ENCODE data around the gene CFAP141. TPM values are rescaled to one million over a fixed set of nuclear protein-coding genes. Genes with fewer than 3 reads are reported as not detected.
"Not testable (repeated sequence)": the region's sequence is repeated elsewhere in the genome, so short reads cannot be mapped to it uniquely, and the experiment has no call there.

CFAP141 gene
- total RNA-seq, 1 donor from 2014 or later = not detected

- no peak for DNase-seq (ENCODE audit: low spot score)
- no peak for ATAC-seq
These were observed 7.1 kb upstream of the CFAP141 start for GRCh38 chr1:154213274-154213673.

GRCh38 chr1:154212083-154212482, 6.0 kb upstream of the CFAP141 start:
- intact Hi-C loops (cut with DNase I) = no loop called here
- ATAC-seq = no peak
- DNase-seq (ENCODE audit: low spot score) = no peak

More at GRCh38 chr1:154213274-154213673, 7.1 kb upstream of the CFAP141 start:
- intact Hi-C loops (cut with DNase I) = no loop called here

GRCh38 chr1:154208677-154209388, 2.7 kb upstream of the CFAP141 start:
- ATAC-seq (no peak), DNase-seq (ENCODE audit: low spot score) (no peak)
- intact Hi-C loops (cut with DNase I) = no loop called here

- ATAC-seq (no peak), DNase-seq (ENCODE audit: low spot score) (no peak)
- intact Hi-C loops (cut with DNase I) = no loop called here
These were observed 1.1 kb upstream of the CFAP141 start for GRCh38 chr1:154207262-154207661.

- DNase-seq (ENCODE audit: low spot score); intact Hi-C loops (cut with DNase I); ATAC-seq: not testable (repeated sequence)
These were observed 355 bp downstream of the CFAP141 start for GRCh38 chr1:154205778-154206177.

GRCh38 chr1:154199563-154199879, 6.6 kb downstream of the CFAP141 start:
- intact Hi-C loops (cut with DNase I) = no loop called here
- DNase-seq (ENCODE audit: low spot score) (no peak), ATAC-seq (peak; percentile 23)

- DNase-seq (ENCODE audit: low spot score) = no peak
- peak; percentile 77 for ATAC-seq
- intact Hi-C loops (cut with DNase I) = no loop called here
These were observed 7.2 kb downstream of the CFAP141 start for GRCh38 chr1:154198756-154199562.

- DNase-seq (ENCODE audit: low spot score) (no peak), ATAC-seq (no peak)
- intact Hi-C loops (cut with DNase I) = no loop called here
These were observed 12.3 kb downstream of the CFAP141 start for GRCh38 chr1:154193821-154194220.

GRCh38 chr1:154192476-154192875, 13.7 kb downstream of the CFAP141 start:
- ATAC-seq (no peak), DNase-seq (ENCODE audit: low spot score) (no peak)
- intact Hi-C loops (cut with DNase I) = no loop called here

- no peak for DNase-seq (ENCODE audit: low spot score)
- ATAC-seq = no peak
- intact Hi-C loops (cut with DNase I) = no loop called here
These were observed 14.1 kb downstream of the CFAP141 start, which contains the start of gene TPM3 for GRCh38 chr1:154191990-154192461. TSS of gene TPM3 (minus strand) at chr1:154192100. CDS start at chr1:154192018, 82 bp downstream.

GRCh38 chr1:154190550-154190949, 15.6 kb downstream of the CFAP141 start:
- ATAC-seq (no peak), DNase-seq (ENCODE audit: low spot score) (no peak)
- intact Hi-C loops (cut with DNase I) = no loop called here

GRCh38 chr1:154186852-154187501, 19.2 kb downstream of the CFAP141 start:
- intact Hi-C loops (cut with DNase I) = no loop called here
- no peak for ATAC-seq
- no peak for DNase-seq (ENCODE audit: low spot score)

- intact Hi-C loops (cut with DNase I) = no loop called here
- DNase-seq (ENCODE audit: low spot score) (no peak), ATAC-seq (no peak)
These were observed 20.0 kb downstream of the CFAP141 start for GRCh38 chr1:154186177-154186576.

- DNase-seq (ENCODE audit: low spot score) = peak; percentile 97
- ATAC-seq = peak; percentile 99
- intact Hi-C loops (cut with DNase I) = no loop called here
These were observed 22.9 kb downstream of the CFAP141 start for GRCh38 chr1:154183046-154183915.

GRCh38 chr1:154182344-154183045, 23.6 kb downstream of the CFAP141 start:
- peak; percentile 70 for ATAC-seq
- intact Hi-C loops (cut with DNase I) = no loop called here
- DNase-seq (ENCODE audit: low spot score) = peak; percentile 81

- DNase-seq (ENCODE audit: low spot score) (no peak), ATAC-seq (no peak)
- intact Hi-C loops (cut with DNase I) = no loop called here
These were observed 24.2 kb downstream of the CFAP141 start for GRCh38 chr1:154181944-154182343.

- DNase-seq (ENCODE audit: low spot score) (no peak), ATAC-seq (no peak)
- intact Hi-C loops (cut with DNase I) = loop anchor here (5.0 kb wide), 1 partner anchor 958 kb away; no protein-coding TSS in a partner anchor
These were observed 26.0 kb downstream of the CFAP141 start for GRCh38 chr1:154179946-154180687.

Data from sciatic nerve (tissue), 2 donors.